Urinary bladder (tissue), 4 donors: ENCODE measurements around the gene TCIRG1. TPM values are rescaled to one million over a fixed set of nuclear protein-coding genes. Genes with fewer than 3 reads are reported as not detected.
A peak's percentile ranks its signal among the peaks of the same experiment; 100 is the strongest.

Experiments used
- DNase-seq: peaks from one replicate; pipeline ENCODE4 v3.0.0-alpha.2; 2015; ENCODE audit errors: extremely low spot score
- H3K27ac ChIP-seq: one replicate; pipeline ENCODE4 v1.5.1; 2013; ENCODE audit warnings: low read depth, mild to moderate bottlenecking, moderate library complexity
- H3K36me3 ChIP-seq: one replicate; pipeline ENCODE4 v1.6.1; 2013; ENCODE audit warnings: mild to moderate bottlenecking, moderate library complexity; ENCODE audit not compliant: insufficient read depth
- H3K4me1 ChIP-seq: one replicate; pipeline ENCODE4 v1.6.1; 2013; ENCODE audit warnings: mild to moderate bottlenecking, moderate library complexity; ENCODE audit not compliant: insufficient read depth
- H3K4me3 ChIP-seq: one replicate; pipeline ENCODE4 v1.5.1; 2013; ENCODE audit warnings: low read depth, low read length
- WGBS: extraction: QIAGEN DNeasy Blood & Tissue Kit; methylation state at CpG from one replicate; pipeline ENCODE4 v1.1.7; 2013; 5-methylcytosine and 5-hydroxymethylcytosine counted together
- polyA plus RNA-seq: library from polyadenylated mRNA; stranded (reverse); fragments of 200-250 nt; gene quantifications from one replicate; pipeline ENCODE4 v1.2.3, GENCODE V29; 2013
- small RNA-seq: library from RNA; depleted of rRNA; stranded (forward); fragments of <200 nt; gene quantifications from one replicate; pipeline ENCODE3, GENCODE V24; 2014
- total RNA-seq: library from RNA; depleted of rRNA; stranded (reverse); fragments of >200 nt; gene quantifications from one replicate; pipeline ENCODE4 v1.2.3, GENCODE V29; 2014
- donor health status: healthy with polysubstance abuse.
- donor health status: healthy.

The TCIRG1 gene
- total and polyA plus RNA-seq, 2 donors, result 43.4 to 108 TPM

GRCh38 chr11:68099474-68100405, 60.9 kb downstream of the TCIRG1 start:
- no peak for DNase-seq
- 43% methylated on average over 12 of the region's 12 CpGs for WGBS
- Histone ChIP-seq H3K4me1 (no peaks in the 10 kb centered on the region), H3K27ac (peak overlapping the region; percentile 60), H3K36me3 (no peaks in the 10 kb centered on the region), H3K4me3 (no peak overlapping the region)

Small RNAs within 50 kb of the gene (small RNA-seq; reads per million reads assigned to genes)
- not detected for gene MIR6753

Other genes starting within 250 kb of the TCIRG1 start
- gene UNC93B1, start 34.9 kb upstream of the TCIRG1 start, total RNA-seq, result 20.5 TPM
- 34.9 TPM for gene UNC93B1, start 34.9 kb upstream of the TCIRG1 start, polyA plus RNA-seq
- gene ALDH3B1, start 28.7 kb upstream of the TCIRG1 start, total RNA-seq, result 4.6 TPM
- 14.4 TPM for gene ALDH3B1, start 28.7 kb upstream of the TCIRG1 start, polyA plus RNA-seq
- 57.0 TPM for gene NDUFS8, start 8.3 kb upstream of the TCIRG1 start, total RNA-seq
- gene NDUFS8, start 8.3 kb upstream of the TCIRG1 start, polyA plus RNA-seq, result 172 TPM
- gene CHKA, start 82.4 kb downstream of the TCIRG1 start, total RNA-seq, result 26.2 TPM
- gene CHKA, start 82.4 kb downstream of the TCIRG1 start, polyA plus RNA-seq, result 20.2 TPM
- 78.5 TPM for gene KMT5B, start 174.3 kb downstream of the TCIRG1 start, total RNA-seq
- gene KMT5B, start 174.3 kb downstream of the TCIRG1 start, polyA plus RNA-seq, result 24.5 TPM
- 21.7 TPM for gene C11orf24, start 232.9 kb downstream of the TCIRG1 start, total RNA-seq
- gene C11orf24, start 232.9 kb downstream of the TCIRG1 start, polyA plus RNA-seq, result 29.0 TPM